Tibial artery (tissue), 4 donors: ENCODE results near the gene APBA2.
A peak's percentile ranks its signal among the peaks of the same experiment; 100 is the strongest.

ENCODE experiments used
- DNase-seq, 2 donors: peaks; one replicate each; pipeline ENCODE4 v3.0.0-alpha.2; 2019
- H3K27ac ChIP-seq, 2 donors: fragments of 200-600 bp; sonication (generic) in 1 of 2; 1 replicate in 1 of 2; 2 replicates in 1 of 2; pipeline ENCODE4 v1.5.1; 2018 to 2019; ENCODE audit warnings: mild to moderate bottlenecking in 1 of 2
- H3K27me3 ChIP-seq, 2 donors: fragments of 200-600 bp; sonication (generic) in 1 of 2; one replicate each; pipeline versions ENCODE4 v1.5.1 to v1.6.0; 2016 to 2019
- H3K36me3 ChIP-seq, 3 donors: fragments of 200-600 bp; sonication (generic) in 2 of 3; one replicate each; pipeline ENCODE4 v1.5.1; 2016 to 2019; ENCODE audit warnings: mild to moderate bottlenecking in 2 of 3
- H3K4me1 ChIP-seq, 4 donors: fragments of 200-600 bp; sonication (generic) in 2 of 4; 1 replicate in 3 of 4; 2 replicates in 1 of 4; pipeline ENCODE4 v1.5.1; 2016 to 2019
- H3K4me3 ChIP-seq, 2 donors: fragments of 200-600 bp; sonication (generic) in 1 of 2; 1 replicate in 1 of 2; 2 replicates in 1 of 2; pipeline ENCODE4 v1.5.1; 2018 to 2019; ENCODE audit warnings: mild to moderate bottlenecking in 2 of 2
- H3K9me3 ChIP-seq, 3 donors: fragments of 200-600 bp; sonication (generic) in 1 of 3; one replicate each; pipeline ENCODE4 v1.5.1; 2016 to 2019
- intact Hi-C: fragments of 100-400 bp; cut with DNase I; formaldehyde crosslinking; loops from one replicate; pipeline ENCODE4 v1.15.0; 2023; ENCODE audit warnings: low total_unique reads
- TF ChIP-seq, protein P1 (sequence below), 2 experiments: fragments of 200-600 bp in 1 of 2; fragments of 450-650 bp in 1 of 2; IDR thresholded peaks; one replicate each; pipeline ENCODE4 v1.5.1; 2017 to 2019; ENCODE audit warnings: antibody characterized with exemption in 2 of 2, mild to moderate bottlenecking in 1 of 2, moderate library complexity in 1 of 2

APBA2 gene

DNA sequence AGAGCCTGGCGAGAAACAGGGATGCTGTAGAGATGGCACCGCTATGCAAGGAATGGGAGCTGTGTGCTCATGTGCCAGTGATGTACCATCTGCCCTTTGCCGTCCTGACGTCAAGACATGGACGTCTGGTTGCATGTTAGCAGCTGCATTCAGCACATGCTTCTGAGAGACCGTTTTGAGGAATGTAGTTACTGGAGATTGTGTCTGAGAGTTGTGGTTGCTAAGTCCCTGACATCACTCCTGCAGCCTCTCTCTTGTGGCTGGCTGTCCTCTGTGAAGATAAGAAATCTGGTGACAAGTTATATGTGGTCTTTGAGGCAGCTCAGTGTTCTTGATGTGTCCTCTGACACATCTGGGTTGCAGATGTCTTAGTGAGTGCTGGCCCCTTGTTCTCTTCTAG lies 165.1 kb downstream of the APBA2 start:
- Histone ChIP-seq H3K36me3 (no peaks in the 10 kb centered on the region), H3K9me3 (peaks cover 0 to 7% (median 0%) of the 10 kb centered on the region in 3 donors), H3K27ac (no peak overlapping the region), H3K27me3 (no peaks in the 10 kb centered on the region), H3K4me3 (no peak overlapping the region), H3K4me1 (no peaks in the 10 kb centered on the region)
- DNase-seq, result no peak
- TF ChIP-seq, protein P1, sequence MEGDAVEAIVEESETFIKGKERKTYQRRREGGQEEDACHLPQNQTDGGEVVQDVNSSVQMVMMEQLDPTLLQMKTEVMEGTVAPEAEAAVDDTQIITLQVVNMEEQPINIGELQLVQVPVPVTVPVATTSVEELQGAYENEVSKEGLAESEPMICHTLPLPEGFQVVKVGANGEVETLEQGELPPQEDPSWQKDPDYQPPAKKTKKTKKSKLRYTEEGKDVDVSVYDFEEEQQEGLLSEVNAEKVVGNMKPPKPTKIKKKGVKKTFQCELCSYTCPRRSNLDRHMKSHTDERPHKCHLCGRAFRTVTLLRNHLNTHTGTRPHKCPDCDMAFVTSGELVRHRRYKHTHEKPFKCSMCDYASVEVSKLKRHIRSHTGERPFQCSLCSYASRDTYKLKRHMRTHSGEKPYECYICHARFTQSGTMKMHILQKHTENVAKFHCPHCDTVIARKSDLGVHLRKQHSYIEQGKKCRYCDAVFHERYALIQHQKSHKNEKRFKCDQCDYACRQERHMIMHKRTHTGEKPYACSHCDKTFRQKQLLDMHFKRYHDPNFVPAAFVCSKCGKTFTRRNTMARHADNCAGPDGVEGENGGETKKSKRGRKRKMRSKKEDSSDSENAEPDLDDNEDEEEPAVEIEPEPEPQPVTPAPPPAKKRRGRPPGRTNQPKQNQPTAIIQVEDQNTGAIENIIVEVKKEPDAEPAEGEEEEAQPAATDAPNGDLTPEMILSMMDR (IDR thresholded peaks at IDR 0.05), result no peak
- intact Hi-C loops, result no loop called here

DNA sequence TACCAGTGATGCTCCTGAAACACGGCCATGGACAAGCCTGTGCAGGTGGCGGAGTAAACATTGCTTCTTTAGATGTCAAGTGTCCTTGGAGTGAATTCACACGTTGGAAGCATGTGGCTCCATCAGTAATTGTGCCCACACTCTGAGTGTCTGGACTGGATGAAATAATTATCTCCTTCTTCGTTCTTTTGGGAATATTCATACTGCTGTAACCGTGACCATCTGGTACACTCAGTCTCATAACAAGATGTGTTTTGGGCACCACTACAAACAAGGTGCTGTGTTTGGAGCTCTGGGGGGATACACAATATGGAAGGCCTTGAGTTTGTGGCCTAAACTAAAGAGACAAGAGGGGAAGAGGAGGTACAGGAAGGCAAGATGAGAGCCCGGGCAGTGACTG lies 165.6 kb downstream of the APBA2 start:
- no peaks in the 10 kb centered on the region for H3K4me1 ChIP-seq
- TF ChIP-seq, protein P1 (IDR thresholded peaks at IDR 0.05), result no peak

DNA sequence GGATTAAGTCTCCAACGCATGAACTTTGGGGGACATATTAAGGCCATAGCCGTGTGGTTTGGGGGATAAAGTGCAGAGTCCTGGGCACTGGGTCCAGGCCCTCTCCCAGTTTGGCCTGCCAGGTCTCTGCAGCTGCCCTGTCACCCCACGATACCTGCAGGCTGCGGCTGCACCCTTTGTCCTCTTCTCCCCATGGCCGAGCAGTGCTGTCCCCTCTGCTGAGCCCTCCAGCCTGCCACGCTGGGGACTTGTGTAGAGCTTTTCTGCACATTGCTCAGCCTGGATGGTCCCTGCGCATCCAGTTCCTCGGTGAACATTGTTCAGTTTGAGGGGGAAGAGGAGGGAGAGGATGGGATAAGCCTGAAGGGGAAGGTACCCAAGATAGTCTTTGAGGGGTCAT lies 167.2 kb downstream of the APBA2 start:
- TF ChIP-seq, protein P1 (IDR thresholded peaks at IDR 0.05), result no peak
- H3K27me3 ChIP-seq, result no peaks in the 10 kb centered on the region
- no peak overlapping the region for H3K27ac ChIP-seq
- intact Hi-C loops, result no loop called here
- no peaks in the 10 kb centered on the region for H3K36me3 ChIP-seq
- H3K4me3 ChIP-seq, result no peak overlapping the region
- H3K4me1 ChIP-seq, result no peaks in the 10 kb centered on the region
- DNase-seq, result no peak
- peaks cover 0 to 7% (median 0%) of the 10 kb centered on the region in 3 donors for H3K9me3 ChIP-seq

More for the DNA sequence above, 165.6 kb downstream of the APBA2 start:
- no peak for DNase-seq
- Histone ChIP-seq H3K36me3 (no peaks in the 10 kb centered on the region), H3K27me3 (no peaks in the 10 kb centered on the region), H3K4me3 (no peak overlapping the region), H3K9me3 (peaks cover 0 to 7% (median 0%) of the 10 kb centered on the region in 3 donors), H3K27ac (no peak overlapping the region)
- intact Hi-C loops, result no loop called here

DNA sequence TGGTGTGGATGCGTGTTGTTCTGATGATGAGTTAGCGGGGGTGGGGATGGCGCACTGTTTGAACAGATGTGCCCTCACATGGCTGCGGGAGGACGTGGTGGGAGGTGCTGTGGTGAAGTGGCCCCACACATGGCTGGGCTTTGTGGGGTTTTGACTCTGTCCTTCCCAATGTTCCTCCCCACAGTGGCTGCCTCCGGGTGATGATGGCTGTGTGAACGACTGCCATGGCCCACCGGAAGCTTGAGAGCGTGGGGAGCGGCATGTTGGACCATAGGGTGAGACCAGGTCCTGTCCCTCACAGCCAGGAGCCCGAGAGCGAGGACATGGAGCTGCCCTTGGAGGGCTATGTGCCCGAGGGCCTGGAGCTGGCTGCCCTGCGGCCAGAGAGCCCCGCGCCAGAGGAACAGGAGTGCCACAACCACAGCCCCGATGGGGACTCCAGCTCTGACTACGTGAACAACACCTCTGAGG lies 167.9 kb downstream of the APBA2 start:
- intact Hi-C loops, result no loop called here
- Histone ChIP-seq H3K27ac (no peak overlapping the region), H3K4me1 (no peaks in the 10 kb centered on the region), H3K9me3 (peaks cover 0 to 7% (median 0%) of the 10 kb centered on the region in 3 donors), H3K36me3 (no peaks in the 10 kb centered on the region), H3K27me3 (no peaks in the 10 kb centered on the region), H3K4me3 (no peak overlapping the region)
- TF ChIP-seq, protein P1 (IDR thresholded peaks at IDR 0.05), result no peak
- DNase-seq, result peak in 1 of 2 donors; percentile 43

DNA sequence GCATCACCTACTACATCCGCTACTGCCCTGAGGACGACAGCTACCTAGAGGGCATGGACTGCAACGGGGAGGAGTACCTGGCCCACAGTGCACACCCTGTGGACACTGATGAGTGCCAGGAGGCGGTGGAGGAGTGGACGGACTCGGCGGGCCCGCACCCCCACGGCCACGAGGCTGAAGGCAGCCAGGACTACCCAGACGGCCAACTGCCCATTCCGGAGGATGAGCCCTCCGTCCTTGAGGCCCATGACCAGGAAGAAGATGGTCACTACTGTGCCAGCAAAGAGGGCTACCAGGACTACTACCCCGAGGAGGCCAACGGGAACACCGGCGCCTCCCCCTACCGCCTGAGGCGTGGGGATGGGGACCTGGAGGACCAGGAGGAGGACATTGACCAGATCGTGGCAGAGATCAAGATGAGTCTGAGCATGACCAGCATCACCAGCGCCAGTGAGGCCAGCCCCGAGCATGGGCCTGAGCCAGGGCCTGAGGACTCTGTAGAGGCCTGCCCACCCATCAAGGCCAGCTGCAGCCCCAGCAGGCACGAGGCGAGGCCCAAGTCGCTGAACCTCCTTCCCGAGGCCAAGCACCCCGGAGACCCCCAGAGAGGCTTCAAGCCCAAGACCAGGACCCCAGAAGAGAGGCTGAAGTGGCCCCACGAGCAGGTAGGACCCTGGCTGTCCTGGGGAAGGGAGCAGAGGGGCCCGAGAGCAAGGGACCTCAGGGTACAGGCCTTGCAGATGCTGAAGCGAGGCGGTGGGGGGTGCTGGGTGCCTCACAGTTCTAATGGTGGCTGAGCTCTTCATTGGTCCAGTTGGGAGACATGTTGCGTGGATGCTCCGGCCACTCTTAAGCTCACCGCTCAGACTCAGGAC lies 168.6 kb downstream of the APBA2 start:
- DNase-seq, result peak in 1 of 2 donors; percentile 61
- H3K27ac ChIP-seq, result no peak overlapping the region
- intact Hi-C loops, result no loop called here
- H3K36me3 ChIP-seq, result no peaks in the 10 kb centered on the region
- TF ChIP-seq, protein P1 (IDR thresholded peaks at IDR 0.05), result no peak
- peaks cover 0 to 7% (median 0%) of the 10 kb centered on the region in 3 donors for H3K9me3 ChIP-seq
- no peaks in the 10 kb centered on the region for H3K4me1 ChIP-seq
- no peaks in the 10 kb centered on the region for H3K27me3 ChIP-seq
- H3K4me3 ChIP-seq, result no peak overlapping the region
